ENCODE measurements around the gene MCC.

Gene MCC

DNA sequence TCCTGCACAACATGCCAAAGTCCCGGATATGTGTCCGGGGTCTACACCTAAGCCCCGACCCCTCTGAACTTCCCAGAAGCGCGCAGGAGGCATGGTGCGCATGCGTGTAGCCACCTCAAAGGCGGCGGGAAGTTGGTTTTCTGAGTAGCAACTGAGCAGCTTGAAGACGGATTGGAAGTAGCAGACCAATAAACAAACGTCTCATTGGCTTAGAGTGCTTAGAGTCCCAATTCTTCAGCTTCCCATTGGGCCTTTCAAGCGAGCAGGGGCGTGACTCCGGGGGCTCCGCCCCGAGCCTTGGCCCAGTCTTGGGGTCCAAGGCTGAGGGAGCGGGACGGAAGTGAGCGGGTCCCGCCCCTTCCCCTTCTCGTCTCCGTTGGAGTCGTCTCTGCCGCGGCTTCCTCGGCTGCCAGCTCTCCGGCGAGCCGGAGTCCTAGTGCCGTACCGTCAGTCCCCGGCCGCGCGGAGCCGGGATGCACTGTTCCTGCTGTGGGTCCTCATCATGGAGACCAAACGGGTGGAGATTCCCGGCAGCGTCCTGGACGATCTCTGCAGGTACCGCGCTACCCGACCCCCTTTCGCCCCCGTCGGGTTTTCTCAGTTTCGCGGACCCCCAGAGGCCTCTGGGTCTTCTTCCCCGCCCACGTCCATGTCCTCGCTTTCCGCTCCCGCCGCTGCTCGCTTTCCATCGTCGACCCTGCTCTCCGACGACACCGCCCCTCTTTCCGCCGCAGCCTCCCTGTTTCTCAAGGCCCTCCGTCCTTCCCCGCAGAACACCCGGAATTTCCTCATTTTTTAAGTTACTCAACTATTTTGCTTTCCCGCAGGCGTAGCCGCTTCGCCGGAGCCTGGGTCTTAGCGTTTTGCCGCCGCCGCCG, 511.6 kb downstream of the MCC start, which contains the start of gene DCP2:
Gene DCP2, plus strand, starts transcription at position 367 of the 878 bp plus-strand sequence. Its CDS starts 136 bp downstream, at position 503.
- peak; percentile 99 for DNase-seq (ENCODE audit: low spot score)

DNA sequence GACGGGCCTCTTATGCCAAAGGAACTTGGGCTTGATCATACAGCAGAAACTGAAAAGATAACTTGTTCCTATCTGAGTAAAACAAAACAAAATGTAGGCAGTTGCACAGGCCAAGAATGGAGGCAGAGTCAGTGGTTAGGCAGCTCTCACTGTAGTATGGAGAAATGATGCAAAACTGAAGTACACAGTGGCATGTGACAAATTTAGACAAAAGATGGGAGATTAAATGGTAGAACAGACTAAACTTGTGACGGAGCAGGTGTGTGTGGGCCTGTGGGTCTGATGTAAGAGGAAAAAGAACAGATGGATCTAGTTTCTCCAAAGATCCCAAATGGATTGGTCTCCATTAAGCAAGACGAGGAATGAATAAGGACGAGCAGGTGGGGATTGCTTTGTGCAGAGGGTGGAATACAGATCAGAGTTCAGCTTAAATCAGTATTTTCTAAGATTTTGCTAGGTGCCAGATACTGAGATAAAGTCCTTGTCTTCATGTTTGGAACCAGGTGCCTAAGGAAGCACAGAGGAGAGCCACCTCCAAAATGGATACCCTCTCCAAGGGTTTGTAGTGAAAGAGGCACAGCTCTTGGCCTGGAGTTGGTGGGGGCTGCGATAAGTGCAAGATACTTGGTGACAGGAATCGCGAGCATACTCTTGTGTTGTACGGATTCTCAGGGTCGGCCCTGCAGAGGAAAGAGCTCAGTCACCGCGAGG, 512.4 kb downstream of the MCC start:
- no peak for DNase-seq (ENCODE audit: low spot score)

DNA sequence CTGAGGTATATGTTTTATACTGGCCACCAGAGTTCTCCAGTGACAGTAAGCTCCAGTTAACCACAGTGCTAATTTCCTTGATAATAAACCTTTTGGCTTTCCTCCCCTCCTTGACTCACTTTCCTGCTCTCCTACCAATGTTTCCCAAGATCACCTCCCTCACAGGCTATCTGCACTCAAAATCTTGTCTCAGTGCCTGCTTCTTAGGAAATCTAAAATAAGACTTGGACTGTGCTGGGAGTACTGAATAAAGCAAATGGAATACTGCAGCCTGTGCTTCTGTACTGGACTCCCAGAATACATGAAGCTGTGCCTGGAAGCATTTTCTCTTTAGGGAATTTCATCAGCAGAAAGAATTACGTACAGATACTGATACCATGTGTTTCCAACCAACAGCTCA, 513.4 kb downstream of the MCC start:
- DNase-seq (ENCODE audit: low spot score): no peak

DNA sequence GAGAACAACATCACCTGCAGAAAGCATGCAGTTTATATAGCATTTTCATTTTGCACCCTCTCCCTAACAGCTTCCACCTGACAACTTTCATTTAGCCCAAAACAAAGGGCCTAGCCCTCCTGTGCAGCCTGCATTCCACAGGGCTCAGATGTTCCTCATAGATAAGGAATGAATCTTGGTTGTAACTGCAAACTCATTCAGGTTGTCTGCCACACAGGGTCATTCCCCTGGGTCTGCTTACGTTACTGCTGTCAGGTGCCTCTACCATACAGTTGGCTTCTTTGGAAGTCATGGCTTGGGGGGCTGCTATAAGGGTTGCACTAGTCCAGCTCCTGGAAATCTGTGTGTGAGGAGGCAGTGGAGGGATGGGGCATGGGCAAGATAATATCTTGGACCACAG, 514.3 kb downstream of the MCC start:
- no peak for DNase-seq (ENCODE audit: low spot score)

DNA sequence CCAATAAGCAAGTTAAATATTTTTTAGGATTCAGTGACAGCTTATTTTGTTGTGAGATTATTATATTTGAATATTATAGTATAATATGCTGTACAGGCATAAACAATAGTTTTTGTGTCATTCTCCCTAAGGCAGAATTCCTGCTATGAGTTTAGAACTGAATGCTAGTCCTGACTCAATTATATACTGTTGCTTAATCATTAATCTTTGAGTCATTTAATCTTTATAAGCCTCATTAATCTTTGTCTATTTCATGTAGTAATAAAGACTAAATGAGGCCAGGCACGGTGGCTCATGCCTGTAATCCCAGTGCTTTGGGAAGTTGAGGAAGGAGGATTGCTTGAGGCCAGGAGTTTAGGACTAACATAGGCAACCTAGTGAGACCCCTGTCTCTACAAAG, 515.2 kb downstream of the MCC start:
- DNase-seq (ENCODE audit: low spot score): no peak
